Prostate gland (tissue), 2 donors: ENCODE results near the gene ENO2.

Experiments
- CTCF ChIP-seq, 4 experiments: fragments of 200-600 bp in 2 of 4; fragments of 450-650 bp in 2 of 4; sonication (generic) in 2 of 4; IDR thresholded peaks; 1 replicate in 3 of 4; 2 replicates in 1 of 4; pipeline ENCODE4 v1.5.1; 2016 to 2019; ENCODE audit warnings: antibody characterized with exemption in 4 of 4, mild to moderate bottlenecking in 2 of 4, moderate library complexity in 2 of 4
- POLR2A ChIP-seq: fragments of 450-650 bp; IDR thresholded peaks from one replicate; pipeline ENCODE4 v1.6.1; 2016; ENCODE audit warnings: antibody characterized with exemption, mild to moderate bottlenecking
- POLR2AphosphoS5 ChIP-seq: sonication (generic); formaldehyde crosslinking; IDR thresholded peaks from one replicate; pipeline ENCODE4 v1.6.1; 2017; ENCODE audit warnings: antibody characterized with exemption

GRCh38 chr12:6968426-6968825 lies 54.0 kb downstream of the ENO2 start:
- TF ChIP-seq CTCF (IDR thresholded peaks at IDR 0.05), result no peak
- no peak for TF ChIP-seq POLR2A
- no peak for TF ChIP-seq POLR2AphosphoS5
